ENCODE measurements around the gene HEMGN.
A peak's percentile ranks its signal among the peaks of the same experiment; 100 is the strongest.
"Not testable (repeated sequence)": the region's sequence is repeated elsewhere in the genome, so short reads cannot be mapped to it uniquely, and the experiment has no call there.

HEMGN gene

GRCh38 chr9:97975376-97975775 lies 37.4 kb upstream of the HEMGN start:
- Mint-ChIP-seq H3K4me3 (no peak overlapping the region), H3K27ac (no peak overlapping the region), H3K9me3 (no peaks in the 10 kb centered on the region), H3K4me1 (peaks cover 19% of the 10 kb centered on the region), H3K27me3 (no peaks in the 10 kb centered on the region)
- DNase-seq: no peak
- no peak for ATAC-seq

GRCh38 chr9:97972753-97973152 lies 34.8 kb upstream of the HEMGN start:
- Mint-ChIP-seq H3K27ac (no peak overlapping the region), H3K9me3 (no peaks in the 10 kb centered on the region), H3K27me3 (no peaks in the 10 kb centered on the region), H3K4me1 (peaks cover 12% of the 10 kb centered on the region), H3K4me3 (no peak overlapping the region)
- ATAC-seq (no peak), DNase-seq (no peak)

GRCh38 chr9:97970165-97970564 lies 32.2 kb upstream of the HEMGN start:
- Mint-ChIP-seq H3K27me3 (no peaks in the 10 kb centered on the region), H3K27ac (peak overlapping the region in 1 of 2 donors; percentile 93), H3K4me1 (peaks cover 12% of the 10 kb centered on the region), H3K9me3 (no peaks in the 10 kb centered on the region), H3K4me3 (peak overlapping the region; percentile 40 to 58)
- DNase-seq (no peak), ATAC-seq (no peak)

GRCh38 chr9:97969014-97969413 lies 31.0 kb upstream of the HEMGN start:
- no peak overlapping the region for H3K4me3 Mint-ChIP-seq
- peaks cover 15% of the 10 kb centered on the region for H3K4me1 Mint-ChIP-seq

GRCh38 chr9:97966493-97966892 lies 28.5 kb upstream of the HEMGN start:
- Mint-ChIP-seq H3K27me3 (no peaks in the 10 kb centered on the region), H3K4me1 (peaks cover 21% of the 10 kb centered on the region), H3K4me3 (no peak overlapping the region), H3K9me3 (no peaks in the 10 kb centered on the region), H3K27ac (no peak overlapping the region)
- no peak for ATAC-seq
- DNase-seq: no peak

More at GRCh38 chr9:97969014-97969413, 31.0 kb upstream of the HEMGN start:
- ATAC-seq (no peak), DNase-seq (no peak)
- no peaks in the 10 kb centered on the region for H3K9me3 Mint-ChIP-seq
- no peak overlapping the region for H3K27ac Mint-ChIP-seq
- H3K27me3 Mint-ChIP-seq: no peaks in the 10 kb centered on the region

GRCh38 chr9:97964901-97965300 lies 26.9 kb upstream of the HEMGN start:
- peak overlapping the region in 1 of 2 donors; percentile 19 for H3K27ac Mint-ChIP-seq
- peaks cover 13% of the 10 kb centered on the region for H3K4me1 Mint-ChIP-seq
- no peaks in the 10 kb centered on the region for H3K27me3 Mint-ChIP-seq
- H3K9me3 Mint-ChIP-seq: no peaks in the 10 kb centered on the region
- no peak for ATAC-seq
- no peak overlapping the region for H3K4me3 Mint-ChIP-seq
- no peak for DNase-seq

GRCh38 chr9:97963232-97963631 lies 25.3 kb upstream of the HEMGN start:
- H3K27me3 Mint-ChIP-seq: no peaks in the 10 kb centered on the region
- DNase-seq: no peak
- H3K4me3 Mint-ChIP-seq: no peak overlapping the region
- H3K27ac Mint-ChIP-seq: no peak overlapping the region
- peaks cover 15% of the 10 kb centered on the region for H3K4me1 Mint-ChIP-seq
- no peak for ATAC-seq
- H3K9me3 Mint-ChIP-seq: no peaks in the 10 kb centered on the region

- H3K4me1 Mint-ChIP-seq: peaks cover 15% of the 10 kb centered on the region
- DNase-seq (no peak), ATAC-seq (no peak)
- no peak overlapping the region for H3K27ac Mint-ChIP-seq
- H3K27me3 Mint-ChIP-seq: no peaks in the 10 kb centered on the region
- no peak overlapping the region for H3K4me3 Mint-ChIP-seq
- no peaks in the 10 kb centered on the region for H3K9me3 Mint-ChIP-seq
Observed at GRCh38 chr9:97962575-97962974, 24.6 kb upstream of the HEMGN start.

GRCh38 chr9:97962136-97962535 lies 24.2 kb upstream of the HEMGN start:
- H3K9me3 Mint-ChIP-seq: no peaks in the 10 kb centered on the region
- no peak overlapping the region for H3K4me3 Mint-ChIP-seq
- no peak overlapping the region for H3K27ac Mint-ChIP-seq
- ATAC-seq (no peak), DNase-seq (no peak)
- H3K4me1 Mint-ChIP-seq: peaks cover 15% of the 10 kb centered on the region
- H3K27me3 Mint-ChIP-seq: no peaks in the 10 kb centered on the region

GRCh38 chr9:97961361-97961760 lies 23.4 kb upstream of the HEMGN start:
- H3K27ac Mint-ChIP-seq: no peak overlapping the region
- no peak for ATAC-seq
- no peak overlapping the region for H3K4me3 Mint-ChIP-seq

GRCh38 chr9:97960678-97961328 lies 22.8 kb upstream of the HEMGN start:
- not testable (repeated sequence) for H3K4me3 Mint-ChIP-seq, DNase-seq, H3K27ac Mint-ChIP-seq, H3K27me3 Mint-ChIP-seq, ATAC-seq, H3K9me3 Mint-ChIP-seq
- peaks cover 22% of the 10 kb centered on the region for H3K4me1 Mint-ChIP-seq

More at GRCh38 chr9:97961361-97961760, 23.4 kb upstream of the HEMGN start:
- peaks cover 19% of the 10 kb centered on the region for H3K4me1 Mint-ChIP-seq
- no peaks in the 10 kb centered on the region for H3K9me3 Mint-ChIP-seq
- no peaks in the 10 kb centered on the region for H3K27me3 Mint-ChIP-seq
- DNase-seq: no peak

- Mint-ChIP-seq H3K9me3 (no peaks in the 10 kb centered on the region), H3K4me3 (no peak overlapping the region), H3K4me1 (peaks cover 22% of the 10 kb centered on the region), H3K27me3 (no peaks in the 10 kb centered on the region), H3K27ac (peak overlapping the region in 1 of 2 donors; percentile 21)
- no peak for DNase-seq
- ATAC-seq: no peak
Observed at GRCh38 chr9:97959585-97959984, 21.6 kb upstream of the HEMGN start.

- peak overlapping the region in 1 of 2 donors; percentile 72 for H3K27ac Mint-ChIP-seq
- H3K9me3 Mint-ChIP-seq: no peaks in the 10 kb centered on the region
- DNase-seq (no peak), ATAC-seq (peak; percentile 70)
- no peaks in the 10 kb centered on the region for H3K27me3 Mint-ChIP-seq
- peaks cover 18% of the 10 kb centered on the region for H3K4me1 Mint-ChIP-seq
- no peak overlapping the region for H3K4me3 Mint-ChIP-seq
Observed at GRCh38 chr9:97958812-97959511, 21.0 kb upstream of the HEMGN start.

GRCh38 chr9:97956331-97956730 lies 18.4 kb upstream of the HEMGN start:
- peaks cover 12% of the 10 kb centered on the region for H3K4me1 Mint-ChIP-seq
- no peak for DNase-seq
- ATAC-seq: no peak
- no peaks in the 10 kb centered on the region for H3K9me3 Mint-ChIP-seq
- no peak overlapping the region for H3K4me3 Mint-ChIP-seq
- no peak overlapping the region for H3K27ac Mint-ChIP-seq
- no peaks in the 10 kb centered on the region for H3K27me3 Mint-ChIP-seq

- ATAC-seq: peak; percentile 96
- no peak overlapping the region for H3K4me3 Mint-ChIP-seq
- peak; percentile 42 to 53 for DNase-seq
- H3K27ac Mint-ChIP-seq: no peak overlapping the region
- H3K27me3 Mint-ChIP-seq: no peaks in the 10 kb centered on the region
- H3K9me3 Mint-ChIP-seq: peaks cover 0 to 7% of the 10 kb centered on the region in 2 donors
- H3K4me1 Mint-ChIP-seq: peaks cover 12% of the 10 kb centered on the region
Observed at GRCh38 chr9:97954550-97954989, 16.6 kb upstream of the HEMGN start.

GRCh38 chr9:97950873-97951272 lies 12.9 kb upstream of the HEMGN start:
- not testable (repeated sequence) for ATAC-seq, H3K4me3 Mint-ChIP-seq, H3K4me1 Mint-ChIP-seq, H3K27ac Mint-ChIP-seq, H3K27me3 Mint-ChIP-seq, DNase-seq, H3K9me3 Mint-ChIP-seq
